HG03108 (cell line): Measurements from ENCODE around the gene MINK1.
A peak's percentile ranks its signal among the peaks of the same experiment; 100 is the strongest.
"Not testable (repeated sequence)": the region's sequence is repeated elsewhere in the genome, so short reads cannot be mapped to it uniquely, and the experiment has no call there.

Experiments
- ATAC-seq: cut with Tn5 transposase; IDR thresholded peaks from one replicate; pipeline ENCODE4 v1.9.1; 2021; ENCODE audit warnings: moderate library complexity; ENCODE audit not compliant: unreplicated experiment

Gene MINK1

DNA sequence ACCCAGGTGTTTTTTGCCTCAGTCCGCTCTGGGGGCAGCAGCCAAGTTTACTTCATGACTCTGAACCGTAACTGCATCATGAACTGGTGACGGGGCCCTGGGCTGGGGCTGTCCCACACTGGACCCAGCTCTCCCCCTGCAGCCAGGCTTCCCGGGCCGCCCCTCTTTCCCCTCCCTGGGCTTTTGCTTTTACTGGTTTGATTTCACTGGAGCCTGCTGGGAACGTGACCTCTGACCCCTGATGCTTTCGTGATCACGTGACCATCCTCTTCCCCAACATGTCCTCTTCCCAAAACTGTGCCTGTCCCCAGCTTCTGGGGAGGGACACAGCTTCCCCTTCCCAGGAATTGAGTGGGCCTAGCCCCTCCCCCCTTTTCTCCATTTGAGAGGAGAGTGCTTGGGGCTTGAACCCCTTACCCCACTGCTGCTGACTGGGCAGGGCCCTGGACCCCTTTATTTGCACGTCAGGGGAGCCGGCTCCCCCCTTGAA lies 64.1 kb downstream of the MINK1 start:
- ATAC-seq, result no peak

DNA sequence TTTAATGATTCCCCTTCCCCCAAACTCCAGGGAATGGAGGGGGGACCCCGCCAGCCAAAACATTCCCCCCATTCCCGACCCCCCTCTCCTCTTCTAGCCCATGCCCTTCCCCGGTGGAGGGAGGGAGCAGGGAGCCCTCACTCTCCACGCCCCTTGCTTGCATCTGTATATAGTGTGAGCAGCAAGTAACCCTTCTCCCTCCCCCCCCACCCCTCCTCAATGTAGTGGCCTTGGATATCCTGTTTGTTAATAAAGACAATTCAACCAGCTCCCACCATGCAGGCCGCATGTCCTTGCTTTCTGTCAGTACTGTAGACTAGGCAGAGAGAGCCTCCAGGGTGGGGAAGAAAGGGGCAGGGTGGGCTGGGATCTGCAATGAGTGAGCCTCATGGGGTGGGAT lies 64.6 kb downstream of the MINK1 start:
- no peak for ATAC-seq

DNA sequence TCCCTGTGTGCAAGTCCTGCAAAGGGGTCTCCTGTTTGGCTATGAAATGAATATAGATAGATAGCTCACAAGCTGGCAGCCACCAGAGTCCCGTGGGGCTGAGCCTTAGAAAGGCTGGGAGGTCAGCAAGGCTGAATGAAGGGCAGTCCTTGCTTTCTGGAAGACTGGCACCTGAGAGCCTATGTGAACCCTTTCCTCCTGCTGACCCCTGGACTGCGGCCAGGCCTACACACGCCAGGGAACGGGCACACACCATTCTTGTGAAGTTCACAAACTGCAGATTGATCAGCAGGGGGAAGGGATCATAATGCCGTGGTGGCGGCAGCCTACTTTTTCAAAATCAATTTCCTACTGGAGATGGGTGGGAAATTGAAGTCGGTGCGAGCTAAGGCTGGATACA lies 65.2 kb downstream of the MINK1 start:
- no peak for ATAC-seq

DNA sequence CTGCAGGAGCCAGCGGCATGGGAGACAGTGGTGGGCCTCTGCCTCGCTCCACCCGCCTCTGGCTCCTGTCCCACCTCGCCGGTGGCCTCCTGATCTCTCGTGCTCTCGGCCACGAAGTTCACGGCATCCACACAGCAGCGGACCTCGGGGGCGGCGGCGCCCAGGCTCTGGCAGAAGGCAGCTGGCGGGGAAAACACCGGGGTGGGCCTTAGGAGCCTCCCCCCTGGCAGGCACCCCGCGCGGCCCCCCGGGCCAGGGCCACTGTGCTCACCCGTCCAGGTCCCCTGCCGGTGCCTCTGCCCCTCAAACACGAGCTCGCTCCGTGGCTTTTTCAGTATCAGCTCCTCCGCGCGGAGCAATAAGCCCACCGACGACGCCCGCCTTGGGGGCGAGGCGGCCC lies 65.8 kb downstream of the MINK1 start:
- ATAC-seq, result no peak

DNA sequence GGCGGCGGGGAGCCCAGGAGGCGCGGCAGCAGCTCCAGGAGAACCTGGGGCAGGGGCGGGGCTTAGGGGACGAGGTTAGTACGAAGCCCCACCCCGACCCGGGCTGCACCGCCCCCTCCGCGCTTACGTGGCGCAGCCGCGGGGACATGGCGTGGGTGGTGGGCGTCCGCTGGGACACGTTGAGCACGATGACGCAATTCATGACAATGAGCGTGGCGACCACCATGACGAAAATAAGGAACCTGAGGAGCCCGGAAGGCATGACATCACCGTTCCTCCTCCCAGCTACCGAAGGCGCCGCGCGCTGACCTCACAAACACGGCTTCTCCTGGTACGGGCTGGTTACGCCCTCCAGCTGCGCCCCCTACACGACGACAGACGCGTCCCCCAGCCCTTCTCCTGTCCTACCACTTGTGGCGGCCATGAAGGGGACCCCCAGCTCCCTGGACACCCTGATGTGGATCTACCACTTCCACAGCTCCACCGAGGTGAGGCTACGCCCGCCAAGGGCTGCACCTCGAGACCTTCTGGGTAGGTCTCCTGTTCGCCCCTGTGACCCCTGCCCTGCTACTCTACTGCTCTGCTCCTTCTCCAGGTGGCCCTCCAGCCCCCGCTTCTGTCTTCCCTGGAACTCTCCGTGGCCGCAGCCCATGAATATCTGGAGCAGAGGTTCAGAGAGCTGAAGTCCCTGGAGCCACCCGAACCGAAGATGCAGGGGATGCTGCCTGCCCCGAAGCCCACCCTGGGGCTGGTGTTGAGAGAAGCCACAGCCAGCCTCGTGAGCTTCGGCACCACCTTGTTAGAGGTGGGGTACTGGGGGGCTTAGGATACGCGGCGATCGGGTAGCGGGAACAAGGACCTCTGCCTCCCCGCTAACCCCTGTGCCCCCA lies 66.4 kb downstream of the MINK1 start, which contains the start of gene C17orf107:
Gene C17orf107, plus strand, starts transcription at position 196 of the 890 bp plus-strand sequence. Its CDS starts 227 bp downstream, at position 423.
- ATAC-seq, result no peak

DNA sequence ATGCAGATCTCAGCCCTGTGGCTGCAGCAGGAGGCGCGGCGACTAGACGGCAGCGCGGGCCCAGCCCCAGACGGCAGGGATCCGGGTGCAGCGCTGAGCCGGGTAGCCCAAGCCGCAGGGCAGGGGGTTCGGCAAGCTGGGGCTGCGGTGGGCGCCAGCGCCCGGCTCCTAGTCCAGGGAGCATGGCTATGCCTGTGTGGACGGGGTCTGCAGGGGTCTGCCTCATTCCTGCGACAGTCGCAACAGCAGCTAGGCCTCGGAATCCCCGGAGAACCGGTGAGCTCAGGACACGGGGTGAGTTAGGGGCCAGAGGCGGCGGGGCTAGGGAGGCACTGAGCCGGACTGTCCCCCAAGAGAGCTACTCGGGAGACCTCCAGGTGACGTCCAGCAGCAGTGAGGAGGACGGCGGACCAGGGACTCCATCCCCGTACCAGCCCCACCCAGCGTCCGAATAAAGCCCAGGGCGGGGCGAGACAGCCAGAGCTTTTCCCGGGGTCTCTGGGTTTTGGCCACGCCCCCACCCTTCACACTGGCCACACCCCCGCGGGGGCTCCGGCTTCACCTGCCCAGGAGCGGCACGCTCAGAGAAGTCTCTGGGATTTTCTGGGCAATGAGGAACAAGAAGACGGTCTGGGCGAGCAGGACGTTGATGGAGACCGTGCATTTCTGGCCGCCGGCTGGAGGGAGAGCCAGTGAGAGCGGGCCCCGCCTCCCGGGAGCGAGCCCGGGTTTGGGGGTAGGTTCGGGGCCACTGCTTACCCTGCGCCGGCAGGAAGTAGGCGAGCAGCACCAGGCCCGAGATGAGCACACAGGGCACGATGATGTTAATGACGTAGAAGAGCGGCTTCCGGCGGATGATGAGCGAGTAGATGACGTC lies 67.3 kb downstream of the MINK1 start:
- ATAC-seq, result no peak

DNA sequence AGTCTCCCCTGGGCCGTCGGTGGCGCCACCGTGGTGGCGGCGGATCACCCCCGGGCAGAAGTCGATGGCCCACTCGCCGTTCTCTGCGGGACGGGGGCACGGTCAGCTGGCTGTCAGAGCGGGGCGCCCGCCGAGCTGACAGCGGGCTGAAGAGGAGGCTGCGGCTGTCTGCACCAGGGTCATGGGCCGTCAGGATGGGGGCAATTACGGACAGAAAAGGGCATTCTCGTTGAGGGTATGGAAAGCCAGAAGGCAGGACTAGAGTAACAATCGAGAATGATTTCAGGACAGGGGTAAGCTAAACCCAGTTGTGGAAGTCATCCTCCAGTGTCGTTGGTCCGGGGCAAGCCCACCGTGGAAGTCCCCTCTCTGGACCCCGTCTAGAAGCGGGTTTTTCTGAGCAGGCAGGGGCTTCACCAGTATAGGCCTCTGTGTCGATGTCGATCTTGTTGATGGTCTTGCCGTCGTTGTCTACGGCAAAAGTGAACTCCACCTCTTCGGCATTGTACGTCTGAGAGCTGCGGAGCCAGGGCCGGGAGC lies 68.0 kb downstream of the MINK1 start:
- no peak for ATAC-seq

DNA sequence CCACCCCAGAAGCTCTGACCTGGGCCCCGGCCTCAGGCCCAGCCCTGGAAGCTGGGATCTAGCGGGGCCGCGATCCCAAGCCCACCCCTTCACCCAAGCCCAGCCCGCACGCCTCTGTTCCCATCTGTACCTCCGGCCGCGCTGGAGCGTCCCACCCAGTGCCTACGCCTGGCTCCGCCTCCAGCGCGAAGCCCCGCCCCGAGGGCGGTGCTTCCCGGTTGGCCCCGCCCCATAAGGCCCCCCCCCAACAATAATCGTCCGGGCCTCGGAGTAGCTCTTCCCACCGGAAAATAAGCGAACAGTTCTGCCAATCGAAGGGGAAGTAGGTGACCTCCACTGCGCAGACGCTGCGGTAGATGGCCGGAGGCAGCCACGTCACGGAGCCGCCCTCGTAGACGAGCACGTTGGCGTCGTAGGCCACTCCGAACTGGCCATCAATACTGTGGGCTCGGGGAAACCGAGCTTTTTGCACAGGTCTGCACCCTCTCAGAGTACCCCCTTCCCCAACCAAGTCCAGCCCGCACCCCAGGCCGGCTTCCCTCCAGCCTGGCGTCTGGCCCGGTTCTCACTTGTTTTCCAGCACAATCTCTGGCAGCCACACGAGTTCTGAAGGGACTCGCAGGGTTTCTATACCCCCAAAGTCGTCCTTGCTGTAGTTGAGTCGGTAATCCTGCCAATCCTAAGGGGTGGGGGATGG lies 68.7 kb downstream of the MINK1 start:
- no peak for ATAC-seq

DNA sequence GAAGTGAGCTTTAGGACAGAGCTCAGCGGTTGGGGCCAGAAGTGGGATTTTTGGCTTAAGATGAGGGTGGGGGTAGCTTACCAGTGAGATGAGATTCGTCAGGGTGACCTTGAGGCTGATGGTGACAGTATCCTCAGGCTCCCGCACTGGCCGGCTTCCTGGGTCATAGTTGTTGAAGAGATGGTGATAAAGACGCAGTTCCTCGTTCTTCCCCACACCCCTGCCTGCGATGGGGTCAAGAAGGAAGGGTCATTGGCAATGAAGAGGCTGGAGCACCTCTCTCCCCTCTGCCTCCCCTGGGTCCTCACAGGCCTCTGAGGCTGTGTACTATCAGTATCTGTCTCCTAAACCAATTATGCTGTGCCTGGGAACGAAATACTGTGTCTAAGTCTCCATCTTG lies 69.4 kb downstream of the MINK1 start:
- no peak for ATAC-seq

DNA sequence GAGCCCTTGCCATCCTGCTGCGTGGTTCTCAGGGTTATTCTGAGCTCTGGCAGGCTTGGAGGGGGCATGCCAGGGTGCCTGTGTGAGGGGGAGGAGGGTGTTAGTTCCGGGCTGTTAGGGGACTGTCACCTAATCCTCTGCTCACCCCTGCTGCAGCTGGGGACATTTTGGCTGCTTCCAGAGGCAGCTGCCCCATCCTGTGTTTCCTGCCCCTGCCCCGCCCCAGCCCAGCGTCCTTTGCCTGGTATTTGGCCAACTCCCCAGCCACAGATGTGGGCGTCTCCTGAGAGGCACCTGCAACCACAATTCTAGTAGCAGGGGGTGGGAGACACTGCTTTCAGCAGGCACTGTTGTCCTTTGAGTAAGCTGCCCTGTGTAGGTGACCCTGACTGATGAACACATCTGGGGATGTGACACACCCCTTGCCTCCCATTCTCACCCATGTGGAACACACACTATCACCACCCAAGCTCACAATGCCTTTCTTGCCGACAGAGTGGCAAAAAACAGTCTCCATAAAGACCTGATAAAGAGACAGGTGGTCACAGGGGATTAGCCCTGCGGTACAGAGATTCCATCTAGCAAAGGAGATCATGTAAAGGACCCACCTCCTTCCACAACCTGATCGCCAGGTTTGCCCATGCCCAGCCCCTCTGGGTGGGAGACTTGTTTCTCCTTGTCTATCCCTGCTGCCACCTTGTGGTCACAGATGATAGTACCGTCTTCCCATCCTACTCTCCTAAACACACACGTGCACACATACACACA lies 70.1 kb downstream of the MINK1 start, which contains the start of gene CHRNE:
Gene CHRNE, minus strand, starts transcription at position 48 of the 768 bp plus-strand sequence. Its CDS starts 35 bp downstream, at position 13.
- no peak for ATAC-seq

DNA sequence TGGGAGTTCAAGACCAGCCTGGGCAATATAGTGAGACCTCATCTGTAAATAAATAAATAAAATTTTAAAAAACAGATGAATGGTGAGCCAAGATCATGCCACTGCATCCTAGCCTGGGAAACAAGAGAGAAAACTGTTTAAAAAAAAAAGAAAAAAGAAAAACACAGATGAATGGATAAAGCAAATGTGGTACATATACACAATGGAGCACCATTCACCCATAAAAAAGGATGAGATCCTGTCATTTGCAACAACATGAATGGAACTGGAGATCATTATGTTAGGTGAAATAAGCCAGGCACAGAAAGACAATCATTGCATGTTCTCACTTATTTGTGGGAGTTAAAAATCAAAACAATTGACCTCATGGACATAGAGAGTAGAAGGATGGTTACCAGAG lies 73.5 kb downstream of the MINK1 start:
- ATAC-seq, result not testable (repeated sequence)

DNA sequence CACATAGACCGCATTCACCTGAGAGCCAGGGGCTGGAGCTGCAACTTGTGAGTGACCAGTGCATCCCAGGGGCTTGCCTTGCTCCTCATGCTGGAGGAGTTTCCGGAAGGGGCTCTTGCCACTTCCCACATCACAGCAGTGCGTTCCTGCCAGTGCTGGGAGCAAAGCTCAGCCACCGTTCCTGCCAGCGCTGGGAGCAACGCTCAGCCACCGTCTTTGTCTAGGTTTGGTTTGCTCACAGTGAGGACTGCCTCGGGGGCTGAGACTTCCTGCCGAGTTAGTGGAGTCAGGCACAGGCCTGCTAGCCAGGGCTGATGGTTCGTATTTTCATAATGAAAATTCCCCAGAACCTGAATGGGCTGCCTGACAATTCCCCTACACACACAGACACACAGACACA lies 75.2 kb downstream of the MINK1 start:
- no peak for ATAC-seq

DNA sequence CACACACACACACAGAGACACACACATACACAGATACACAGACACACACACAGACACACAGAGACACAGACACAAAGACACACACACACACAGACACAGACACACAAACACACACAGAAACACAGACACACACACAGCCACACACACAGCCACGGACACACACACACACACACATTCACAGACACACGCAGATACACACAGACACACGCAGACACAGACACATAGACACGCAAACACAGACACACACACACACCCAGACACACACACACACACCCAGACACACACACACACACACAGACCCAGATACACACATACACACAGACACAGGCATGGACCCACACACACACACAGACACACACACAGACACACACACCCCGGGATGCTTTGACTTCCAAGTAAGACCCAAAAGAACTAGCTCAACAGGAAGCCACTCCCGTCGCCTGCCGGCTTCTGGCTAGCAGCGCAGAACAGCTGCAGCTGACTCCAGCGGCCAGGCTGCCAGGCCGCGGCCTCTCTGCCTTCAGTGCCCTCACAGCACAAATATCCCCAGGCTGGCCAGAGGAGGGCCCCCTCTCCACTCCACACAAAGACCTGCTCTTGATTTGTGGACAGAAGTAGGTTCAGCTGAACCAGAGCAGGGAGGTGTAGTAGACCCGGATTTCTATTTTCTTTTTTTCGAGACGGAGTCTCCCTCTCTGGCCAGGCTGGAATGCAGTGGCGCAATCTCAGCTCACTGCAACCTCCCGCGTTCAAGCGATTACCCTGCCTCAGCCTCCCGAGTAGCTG lies 75.8 kb downstream of the MINK1 start:
- ATAC-seq, result peak; percentile 77

DNA sequence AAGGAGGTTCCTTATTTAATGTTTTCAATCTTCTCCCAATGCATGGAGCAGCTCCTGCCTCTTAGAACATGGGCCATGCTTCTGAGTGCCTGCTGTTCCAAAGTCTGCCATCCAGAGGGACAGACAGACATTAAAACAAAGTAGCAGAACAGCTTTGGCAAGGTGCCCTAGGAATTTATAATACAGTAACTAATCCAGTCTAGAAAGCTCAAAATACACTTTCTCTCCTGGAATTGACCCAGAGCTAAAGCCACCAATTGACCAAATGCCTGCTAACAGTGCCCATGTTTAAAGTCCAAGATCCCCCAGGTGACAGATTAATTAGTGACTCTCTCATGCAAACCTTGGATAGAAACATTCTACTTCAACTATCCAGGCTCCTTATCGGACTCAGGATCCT lies 80.9 kb downstream of the MINK1 start:
- ATAC-seq, result no peak

DNA sequence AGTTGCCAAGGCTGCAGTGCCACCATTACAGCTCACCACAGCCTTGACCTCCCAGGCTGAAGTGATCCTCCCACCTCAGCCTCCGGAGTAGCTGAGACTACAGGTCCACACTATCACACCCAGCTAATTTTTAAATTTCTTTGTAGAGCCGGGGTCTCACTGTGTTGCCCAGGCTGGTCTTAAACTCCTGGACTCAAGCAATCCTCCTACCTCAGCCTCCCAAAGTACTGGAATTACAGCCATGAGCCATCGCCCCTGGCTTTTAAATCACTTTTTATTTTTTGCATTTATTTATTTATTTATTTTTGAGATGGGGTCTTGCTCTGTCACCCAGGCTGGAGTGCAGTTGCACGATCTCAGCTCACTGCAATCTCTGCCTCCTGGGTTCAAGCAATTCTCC lies 81.4 kb downstream of the MINK1 start:
- not testable (repeated sequence) for ATAC-seq

DNA sequence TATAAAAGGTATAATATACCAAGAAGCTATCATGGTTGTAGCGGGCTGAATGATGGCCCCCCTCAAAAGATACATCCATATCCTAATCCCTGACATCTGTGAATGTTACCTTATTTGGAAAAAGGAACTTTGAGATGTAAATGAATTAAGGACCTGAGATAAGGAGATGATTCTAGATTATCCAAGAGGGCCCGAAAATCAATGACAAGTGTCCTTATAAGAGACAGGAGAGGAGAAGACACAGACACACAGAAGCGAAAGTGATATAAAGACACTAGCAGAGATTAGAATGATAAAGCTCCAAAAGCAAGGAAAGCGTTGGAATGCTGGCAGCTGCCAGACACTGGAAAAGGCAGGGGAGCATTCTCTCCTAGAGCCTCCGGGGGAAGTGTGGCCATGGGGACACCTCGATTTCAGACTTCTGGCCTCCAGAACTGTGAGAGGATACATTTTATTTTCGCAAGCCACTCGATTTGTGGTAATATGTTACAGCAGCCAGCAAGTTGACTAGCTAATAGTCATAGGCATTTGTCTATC lies 86.4 kb downstream of the MINK1 start:
- ATAC-seq, result no peak

DNA sequence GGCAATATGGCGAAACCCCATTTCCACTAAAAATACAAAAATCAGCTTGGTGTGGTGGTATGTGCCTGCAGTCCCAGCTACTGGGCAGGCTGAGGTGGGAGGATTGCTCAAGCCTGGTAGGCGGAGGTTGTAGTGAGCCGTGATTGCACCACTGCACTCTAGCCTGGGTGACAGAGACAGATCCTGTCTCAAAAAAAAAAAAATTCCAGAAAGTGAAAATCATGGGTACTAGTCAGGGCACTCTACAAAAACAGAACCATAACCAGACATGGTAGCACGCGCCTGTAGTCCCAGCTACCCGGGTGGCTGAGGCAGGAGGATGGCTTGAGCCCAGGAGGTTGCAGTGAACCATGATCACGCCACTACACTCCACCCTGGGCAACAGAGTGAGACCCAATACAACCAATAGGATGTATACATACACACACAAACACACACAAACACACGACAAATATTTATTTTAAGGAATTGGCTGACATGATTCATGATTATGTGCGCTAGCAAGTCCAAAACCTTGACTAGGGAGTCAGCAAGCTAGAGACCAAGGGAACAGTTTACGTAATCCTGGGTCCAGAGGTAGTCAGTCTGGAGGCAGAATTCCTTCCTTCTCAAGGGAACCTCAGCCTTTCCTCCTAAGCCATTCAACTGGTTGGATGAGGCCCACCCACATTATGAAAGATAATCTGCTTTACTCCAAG lies 87.4 kb downstream of the MINK1 start:
- ATAC-seq, result no peak

DNA sequence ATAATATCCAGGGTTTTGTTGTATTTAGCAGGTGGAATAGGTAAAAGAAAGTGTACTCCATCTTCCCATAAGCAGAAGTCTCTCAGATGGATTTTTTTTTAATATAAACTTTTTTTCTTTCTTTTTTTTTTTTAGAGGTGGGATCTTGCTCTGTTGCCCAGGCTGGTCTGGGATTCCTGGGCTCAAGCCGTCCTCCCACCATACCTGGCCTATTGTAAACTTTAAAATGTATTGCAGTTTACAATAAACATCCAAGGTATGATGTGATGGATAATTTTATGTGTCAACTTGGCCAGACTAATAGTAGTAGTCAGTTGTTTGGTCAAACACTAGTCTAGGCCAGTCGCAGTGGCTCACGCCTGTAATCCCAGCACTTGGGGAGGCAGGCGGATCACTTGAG lies 88.2 kb downstream of the MINK1 start:
- ATAC-seq, result no peak
